SK-N-SH (cell line): Measurements from ENCODE around the gene RAB5B. TPM values are rescaled to one million over a fixed set of nuclear protein-coding genes. Genes with fewer than 3 reads are reported as not detected.

ENCODE experiments used
- CTCF ChIA-PET: fragments of 300-600, 350-600 bp; formaldehyde crosslinking; extraction: SDS; loops from one replicate; lab custom pipeline; 2021; lab: Yijun Ruan, JAX
- POLR2A ChIA-PET: fragments of 350-600 bp; sonication (Branson Sonifier 250); formaldehyde crosslinking; extraction: SDS; loops from one replicate; lab custom pipeline; 2020; ENCODE audit warnings: antibody characterized with exemption, inconsistent platforms; lab: Yijun Ruan, JAX
- DNase-seq: peaks from one replicate; pipeline ENCODE4 v3.0.0; 2012
- H2AFZ ChIP-seq: fragments of 200-600 bp; sonication (generic); 2 replicates; pipeline ENCODE4 v1.8.1; 2016; ENCODE audit warnings: antibody characterized with exemption, mild to moderate bottlenecking, low read depth
- H3F3A ChIP-seq: fragments of 200-600 bp; sonication (generic); replicated peaks from 2 replicates; pipeline ENCODE3; 2016; ENCODE audit warnings: antibody characterized with exemption, mild to moderate bottlenecking; ENCODE audit not compliant: insufficient read depth
- H3K27ac ChIP-seq, 2 experiments: fragments of 200-500 bp in 1 of 2; fragments of 200-600 bp in 1 of 2; sonication (Bioruptor generic) in 1 of 2; sonication (generic), shearing (Covaris generic) in 1 of 2; 2 replicates each; pipeline versions ENCODE4 v1.5.1 to v1.6.1; 2014 to 2016; ENCODE audit warnings: low read depth in 2 of 2, inconsistent platforms in 1 of 2, low read length in 1 of 2, mild to moderate bottlenecking in 1 of 2, mixed read lengths in 1 of 2
- H3K27me3 ChIP-seq: fragments of 200-600 bp; sonication (generic), shearing (Covaris generic); 2 replicates; pipeline ENCODE4 v1.6.1; 2016; ENCODE audit warnings: mixed run types; ENCODE audit not compliant: insufficient read depth
- H3K36me3 ChIP-seq, 2 experiments: fragments of 200-500 bp in 1 of 2; fragments of 200-600 bp in 1 of 2; sonication (Bioruptor generic) in 1 of 2; sonication (generic) in 1 of 2; replicated peaks in 1 of 2; 2 replicates each; pipeline versions ENCODE3 to v1.5.1; 2014 to 2016; ENCODE audit warnings: low read length in 1 of 2, mild to moderate bottlenecking in 1 of 2; ENCODE audit not compliant: insufficient read depth in 2 of 2, control insufficient read depth in 1 of 2
- H3K4me1 ChIP-seq, 2 experiments: fragments of 200-500 bp in 1 of 2; fragments of 200-600 bp in 1 of 2; sonication (Bioruptor generic) in 1 of 2; sonication (generic), shearing (Covaris generic) in 1 of 2; 2 replicates each; pipeline versions ENCODE4 v1.5.1 to v1.6.1; 2014 to 2016; ENCODE audit warnings: low read depth in 1 of 2, low read length in 1 of 2, mixed run types in 1 of 2; ENCODE audit not compliant: insufficient read depth in 2 of 2, control insufficient read depth in 1 of 2
- H3K4me2 ChIP-seq: fragments of 200-600 bp; sonication (generic), shearing (Covaris generic); 2 replicates; pipeline ENCODE4 v1.6.1; 2017; ENCODE audit warnings: mixed run types
- H3K4me3 ChIP-seq, 2 experiments: fragments of 200-500 bp in 1 of 2; fragments of 200-600 bp in 1 of 2; sonication (Bioruptor generic) in 1 of 2; sonication (generic), shearing (Covaris generic) in 1 of 2; 2 replicates each; pipeline versions ENCODE4 v1.5.1 to v1.8.1; 2014 to 2016; ENCODE audit warnings: low read depth in 2 of 2, inconsistent platforms in 1 of 2, low read length in 1 of 2, mild to moderate bottlenecking in 1 of 2, mixed read lengths in 1 of 2, moderate library complexity in 1 of 2
- H3K79me2 ChIP-seq: fragments of 200-600 bp; sonication (generic); 2 replicates; pipeline ENCODE4 v1.8.1; 2017; ENCODE audit warnings: mild to moderate bottlenecking; ENCODE audit not compliant: insufficient read depth
- H3K9ac ChIP-seq: fragments of 200-600 bp; sonication (generic); 2 replicates; pipeline ENCODE4 v1.6.1; 2017; ENCODE audit warnings: mixed run types
- H3K9me2 ChIP-seq: fragments of 200-600 bp; sonication (generic); 2 replicates; pipeline ENCODE4 v1.6.1; 2017; ENCODE audit warnings: mixed run types
- H3K9me3 ChIP-seq: fragments of 200-600 bp; sonication (generic); 2 replicates; pipeline ENCODE4 v1.6.1; 2017; ENCODE audit warnings: mixed run types, mild to moderate bottlenecking, moderate library complexity
- H4K20me1 ChIP-seq: fragments of 200-600 bp; sonication (generic); 2 replicates; pipeline ENCODE4 v1.6.1; 2017; ENCODE audit warnings: mild to moderate bottlenecking, mixed run types; ENCODE audit not compliant: insufficient read depth
- CHD2 ChIP-seq: fragments of 150-350 bp; IDR thresholded peaks from 2 replicates; pipeline ENCODE4 v1.6.1; 2018; ENCODE audit warnings: low read length; ENCODE audit not compliant: partially characterized antibody
- CTCF ChIP-seq: fragments of 200-600 bp; sonication (generic); IDR thresholded peaks from 2 replicates; pipeline ENCODE4 v1.6.1; 2017; ENCODE audit warnings: antibody characterized with exemption, mild to moderate bottlenecking, moderate library complexity
- ELF1 ChIP-seq: IDR thresholded peaks from 2 replicates; pipeline ENCODE4 v1.4.0; 2012
- EP300 ChIP-seq, 2 experiments: IDR thresholded peaks; 2 replicates each; pipeline versions ENCODE4 v1.4.0 to v1.6.1; 2012; ENCODE audit warnings: borderline replicate concordance in 1 of 2, low read depth in 1 of 2, low read length in 1 of 2
- EZH2phosphoT487 ChIP-seq: fragments of 200-600 bp; sonication (generic); IDR thresholded peaks from 2 replicates; pipeline ENCODE4 v1.6.1; 2017; ENCODE audit warnings: low read depth, mixed run types, mild to moderate bottlenecking, antibody characterized with exemption, moderate library complexity, borderline replicate concordance
- FOSL2 ChIP-seq: IDR thresholded peaks from 2 replicates; pipeline ENCODE4 v1.4.0; 2012; ENCODE audit warnings: low read depth, mild to moderate bottlenecking, moderate library complexity, borderline replicate concordance
- FOXJ3 ChIP-seq: sonication (generic); formaldehyde crosslinking; IDR thresholded peaks from 2 replicates; pipeline ENCODE4 v1.5.1; 2020; ENCODE audit warnings: mild to moderate bottlenecking, missing genetic modification reagents
- GATA2 ChIP-seq: sonication (generic); formaldehyde crosslinking; IDR thresholded peaks from 2 replicates; pipeline ENCODE4 v1.5.0; 2020; ENCODE audit warnings: mild to moderate bottlenecking, missing genetic modification reagents
- MEF2A ChIP-seq: IDR thresholded peaks from 2 replicates; pipeline ENCODE4 v1.4.0; 2012; ENCODE audit warnings: low read depth, borderline replicate concordance
- MXI1 ChIP-seq: IDR thresholded peaks from 2 replicates; pipeline ENCODE4 v1.6.1; 2012; ENCODE audit warnings: mild to moderate bottlenecking, low read depth, low read length, improper control_type of control experiment
- NFIC ChIP-seq: IDR thresholded peaks from 2 replicates; pipeline ENCODE4 v1.4.0; 2012; ENCODE audit warnings: borderline replicate concordance
- PBX3 ChIP-seq: IDR thresholded peaks from 2 replicates; pipeline ENCODE4; 2012
- RCOR1 ChIP-seq: fragments of 150-350 bp; IDR thresholded peaks from 2 replicates; pipeline ENCODE4 v1.6.1; 2017; ENCODE audit warnings: antibody characterized with exemption, low read length
- RXRA ChIP-seq: IDR thresholded peaks from 2 replicates; pipeline ENCODE4 v1.4.0; 2012; ENCODE audit warnings: low read depth, mild to moderate bottlenecking, borderline replicate concordance
- SMC3 ChIP-seq: IDR thresholded peaks from 2 replicates; pipeline ENCODE4 v1.6.1; 2012; ENCODE audit warnings: low read depth, low read length, improper control_type of control experiment
- TAF1 ChIP-seq: IDR thresholded peaks from 2 replicates; pipeline ENCODE4 v1.6.1; 2012; ENCODE audit warnings: low read depth, mild to moderate bottlenecking, low read length, moderate library complexity, borderline replicate concordance
- TCF12 ChIP-seq: IDR thresholded peaks from 2 replicates; pipeline ENCODE4 v1.4.0; 2012
- TEAD4 ChIP-seq: IDR thresholded peaks from 2 replicates; pipeline ENCODE4 v1.4.0; 2012; ENCODE audit warnings: mild to moderate bottlenecking, borderline replicate concordance; ENCODE audit not compliant: insufficient read depth
- USF2 ChIP-seq: fragments of 150-350 bp; IDR thresholded peaks from 2 replicates; pipeline ENCODE4 v1.6.1; 2017; ENCODE audit warnings: antibody characterized with exemption, low read length, low read depth, borderline replicate concordance
- ZBTB33 ChIP-seq: IDR thresholded peaks from 2 replicates; pipeline ENCODE4 v1.4.0; 2012; ENCODE audit warnings: low read depth, borderline replicate concordance
- WGBS: methylation state at CpG from one replicate; pipeline ENCODE4 v1.1.6; 2017; ENCODE audit warnings: low lambda C conversion rate; 5-methylcytosine and 5-hydroxymethylcytosine counted together
- polyA plus RNA-seq, 3 experiments: library from polyadenylated mRNA; depleted of rRNA; stranded (reverse); fragments of >200 nt; gene quantifications; 2 replicates each; pipeline ENCODE4 v1.2.3, GENCODE V29; 2012

The RAB5B gene
- polyA plus RNA-seq, 1 of the 3 experiments (the other 2 are of a cell fraction): 54.0 TPM

- Histone ChIP-seq H3K9ac (peak overlapping the region; percentile 73), H3K27me3 (no peaks in the 10 kb centered on the region), H4K20me1 (no peaks in the 10 kb centered on the region), H3F3A (peaks cover 18% of the 10 kb centered on the region), H3K79me2 (peaks cover 54% of the 10 kb centered on the region), H3K4me1 (peaks cover 13 to 15% of the 10 kb centered on the region in 2 experiments; a peak in 3 of 4 replicates), H2AFZ (peak overlapping the region; percentile 36; the same call in 1 of the 2 replicates), H3K9me3 (no peaks in the 10 kb centered on the region), H3K27ac (peak overlapping the region in 1 of 2 experiments; percentile 94; a peak in 2 of 4 replicates), H3K4me2 (peak overlapping the region; percentile 81), H3K4me3 (peak overlapping the region; percentile 55 to 67), H3K9me2 (no peaks in the 10 kb centered on the region), H3K36me3 (peaks cover 10 to 22% of the 10 kb centered on the region in 2 experiments)
- POLR2A ChIA-PET: no interaction called here
- DNase-seq: no peak
- CTCF ChIA-PET: interaction anchor here (2.7 kb wide), 1 partner anchor 32 kb away, joined by 15 read pairs; no protein-coding TSS in a partner anchor
- 91% methylated on average over 1 of the region's 1 CpG for WGBS
- TF ChIP-seq ZBTB33 (no peak), TAF1 (no peak), EP300 (IDR thresholded peaks at IDR 0.05; ENCODE audit: borderline replicate concordance in 1 of 2, low read depth in 1 of 2, low read length in 1 of 2) (no peak), FOXJ3 (CRISPR knock-in tag) (no peak)
Measured at GRCh38 chr12:55972456-55972855, 1.4 kb upstream of the RAB5B start.

- no peak for DNase-seq
- Histone ChIP-seq H3K9me3 (no peaks in the 10 kb centered on the region), H3K36me3 (peaks cover 10 to 23% of the 10 kb centered on the region in 2 experiments), H3K79me2 (peaks cover 54% of the 10 kb centered on the region), H3K9me2 (no peaks in the 10 kb centered on the region), H2AFZ (peak overlapping the region; percentile 63), H3K9ac (peak overlapping the region; percentile 73), H3K27me3 (no peaks in the 10 kb centered on the region), H4K20me1 (no peaks in the 10 kb centered on the region), H3K4me1 (peaks cover 7 to 9% of the 10 kb centered on the region in 2 experiments; a peak in 3 of 4 replicates), H3F3A (peaks cover 18% of the 10 kb centered on the region), H3K4me3 (peak overlapping the region; percentile 55 to 67), H3K4me2 (peak overlapping the region; percentile 81), H3K27ac (peak overlapping the region; percentile 24 to 94)
- POLR2A ChIA-PET: interaction anchor here (0.6 to 2.1 kb wide), 11 partner anchors 9 to 327 kb away, joined by 3 to 15 read pairs (median 5); partner anchors contain the start of genes CS, DNAJC14, IKZF4 and ORMDL2
- 7% methylated on average over 18 of the region's 18 CpGs for WGBS
- CTCF ChIA-PET: interaction anchor here (1.2 to 2.8 kb wide), 5 partner anchors 12 to 234 kb away, joined by 3 to 28 read pairs (median 9); partner anchors contain the start of gene SUOX
- TF ChIP-seq FOXJ3 (CRISPR knock-in tag): no peak
- TF ChIP-seq USF2: no peak
- TF ChIP-seq RXRA: no peak
- TF ChIP-seq FOSL2: no peak
- TF ChIP-seq TCF12: no peak
- no peak for TF ChIP-seq PBX3
- no peak for TF ChIP-seq MXI1
- TF ChIP-seq MEF2A: no peak
- no peak for TF ChIP-seq EZH2phosphoT487
- no peak for TF ChIP-seq ELF1
- TF ChIP-seq NFIC: no peak
- no peak for TF ChIP-seq GATA2 (CRISPR knock-in tag)
- no peak for TF ChIP-seq TEAD4
- TF ChIP-seq RCOR1: no peak
- no peak for TF ChIP-seq SMC3
- TF ChIP-seq CHD2: no peak
- TF ChIP-seq CTCF: no peak
Measured at GRCh38 chr12:55972911-55973598, 823 bp upstream of the RAB5B start.
